HG03442 (cell line): ENCODE measurements around the gene PHLDB1.
"Not testable (repeated sequence)": the region's sequence is repeated elsewhere in the genome, so short reads cannot be mapped to it uniquely, and the experiment has no call there.

Experiments
- ATAC-seq: cut with Tn5 transposase; IDR thresholded peaks from one replicate; pipeline ENCODE4 v1.9.1; 2021; ENCODE audit warnings: mild to moderate bottlenecking, moderate library complexity; ENCODE audit not compliant: unreplicated experiment

PHLDB1 gene

GRCh38 chr11:118658429-118659313 is 51.3 kb downstream of the PHLDB1 start:
- ATAC-seq: no peak

GRCh38 chr11:118659314-118659952 is 52.0 kb downstream of the PHLDB1 start:
- ATAC-seq: peak; percentile 69

- ATAC-seq: no peak
Measured at GRCh38 chr11:118659953-118660680, 52.7 kb downstream of the PHLDB1 start.

GRCh38 chr11:118660681-118661424 is 53.4 kb downstream of the PHLDB1 start:
- ATAC-seq: no peak

- ATAC-seq: no peak
Measured at GRCh38 chr11:118661425-118662301, 54.2 kb downstream of the PHLDB1 start.

- no peak for ATAC-seq
Measured at GRCh38 chr11:118662401-118663271, 55.2 kb downstream of the PHLDB1 start.

GRCh38 chr11:118663381-118663780 is 56.0 kb downstream of the PHLDB1 start:
- ATAC-seq: no peak

GRCh38 chr11:118663902-118664301 is 56.5 kb downstream of the PHLDB1 start:
- no peak for ATAC-seq

GRCh38 chr11:118666371-118666770 is 59.0 kb downstream of the PHLDB1 start:
- ATAC-seq: no peak

- no peak for ATAC-seq
Measured at GRCh38 chr11:118670063-118670462, 62.6 kb downstream of the PHLDB1 start.

GRCh38 chr11:118671254-118671653 is 63.8 kb downstream of the PHLDB1 start:
- ATAC-seq: no peak

GRCh38 chr11:118672846-118673245 is 65.4 kb downstream of the PHLDB1 start:
- ATAC-seq: no peak

- ATAC-seq: no peak
Measured at GRCh38 chr11:118673361-118674081, 66.1 kb downstream of the PHLDB1 start.

GRCh38 chr11:118674082-118674435 is 66.6 kb downstream of the PHLDB1 start:
- ATAC-seq: no peak

- ATAC-seq: no peak
Measured at GRCh38 chr11:118677977-118678376, 70.6 kb downstream of the PHLDB1 start.

- not testable (repeated sequence) for ATAC-seq
Measured at GRCh38 chr11:118678908-118679307, 71.5 kb downstream of the PHLDB1 start.

GRCh38 chr11:118679483-118679882 is 72.1 kb downstream of the PHLDB1 start, which contains the start of gene TREH:
TREH (minus strand) TSS chr11:118679650; CDS start chr11:118679627, 23 bp downstream.
- ATAC-seq: no peak

- no peak for ATAC-seq
Measured at GRCh38 chr11:118682372-118682771, 75.0 kb downstream of the PHLDB1 start.
